Islet of Langerhans (tissue), 1 donor: ENCODE data around the gene SCD.
A peak's percentile ranks its signal among the peaks of the same experiment; 100 is the strongest.
"Not testable (repeated sequence)": the region's sequence is repeated elsewhere in the genome, so short reads cannot be mapped to it uniquely, and the experiment has no call there.

Experiments
- FAIRE-seq: peaks from one replicate; lab custom pipeline; 2011; peaks lifted over from hg19 to GRCh38; lab: Jason Lieb, UNC

The SCD gene

GRCh38 chr10:100362570-100363496 lies 15.8 kb downstream of the SCD start:
- no peak for FAIRE-seq

- FAIRE-seq: no peak
Observed at GRCh38 chr10:100364175-100364574, 17.1 kb downstream of the SCD start.

- FAIRE-seq: peak; percentile 96
Observed at GRCh38 chr10:100364735-100365391, 17.8 kb downstream of the SCD start.

GRCh38 chr10:100368721-100369120 lies 21.7 kb downstream of the SCD start:
- no peak for FAIRE-seq

GRCh38 chr10:100370714-100371481 lies 23.9 kb downstream of the SCD start:
- no peak for FAIRE-seq

- no peak for FAIRE-seq
Observed at GRCh38 chr10:100371482-100372027, 24.5 kb downstream of the SCD start.

- FAIRE-seq: no peak
Observed at GRCh38 chr10:100372415-100373297, 25.6 kb downstream of the SCD start.

- peak; percentile 86 for FAIRE-seq
Observed at GRCh38 chr10:100373298-100374199, 26.5 kb downstream of the SCD start.

GRCh38 chr10:100374200-100374655 lies 27.2 kb downstream of the SCD start:
- no peak for FAIRE-seq

- not testable (repeated sequence) for FAIRE-seq
Observed at GRCh38 chr10:100374677-100375353, 27.8 kb downstream of the SCD start.

GRCh38 chr10:100376656-100377055 lies 29.6 kb downstream of the SCD start:
- not testable (repeated sequence) for FAIRE-seq

GRCh38 chr10:100377830-100378229 lies 30.8 kb downstream of the SCD start:
- no peak for FAIRE-seq

GRCh38 chr10:100380400-100380799 lies 33.4 kb downstream of the SCD start:
- no peak for FAIRE-seq

GRCh38 chr10:100382553-100382952 lies 35.5 kb downstream of the SCD start:
- FAIRE-seq: no peak

- no peak for FAIRE-seq
Observed at GRCh38 chr10:100383251-100383650, 36.2 kb downstream of the SCD start.

GRCh38 chr10:100391163-100392002 lies 44.4 kb downstream of the SCD start:
- FAIRE-seq: no peak

GRCh38 chr10:100392686-100393003 lies 45.6 kb downstream of the SCD start:
- no peak for FAIRE-seq

- FAIRE-seq: no peak
Observed at GRCh38 chr10:100395626-100396025, 48.6 kb downstream of the SCD start.

- no peak for FAIRE-seq
Observed at GRCh38 chr10:100396605-100397004, 49.6 kb downstream of the SCD start.
